ENCODE data around the gene SUGP2. TPM values are rescaled to one million over a fixed set of nuclear protein-coding genes. Genes with fewer than 3 reads are reported as not detected.

SUGP2 gene
- total and polyA plus RNA-seq, 2 of the 13 experiments (the other 11 are each of a cell fraction or from before 2014, with no cell fraction given), result 40.6 to 57.7 TPM

DNA sequence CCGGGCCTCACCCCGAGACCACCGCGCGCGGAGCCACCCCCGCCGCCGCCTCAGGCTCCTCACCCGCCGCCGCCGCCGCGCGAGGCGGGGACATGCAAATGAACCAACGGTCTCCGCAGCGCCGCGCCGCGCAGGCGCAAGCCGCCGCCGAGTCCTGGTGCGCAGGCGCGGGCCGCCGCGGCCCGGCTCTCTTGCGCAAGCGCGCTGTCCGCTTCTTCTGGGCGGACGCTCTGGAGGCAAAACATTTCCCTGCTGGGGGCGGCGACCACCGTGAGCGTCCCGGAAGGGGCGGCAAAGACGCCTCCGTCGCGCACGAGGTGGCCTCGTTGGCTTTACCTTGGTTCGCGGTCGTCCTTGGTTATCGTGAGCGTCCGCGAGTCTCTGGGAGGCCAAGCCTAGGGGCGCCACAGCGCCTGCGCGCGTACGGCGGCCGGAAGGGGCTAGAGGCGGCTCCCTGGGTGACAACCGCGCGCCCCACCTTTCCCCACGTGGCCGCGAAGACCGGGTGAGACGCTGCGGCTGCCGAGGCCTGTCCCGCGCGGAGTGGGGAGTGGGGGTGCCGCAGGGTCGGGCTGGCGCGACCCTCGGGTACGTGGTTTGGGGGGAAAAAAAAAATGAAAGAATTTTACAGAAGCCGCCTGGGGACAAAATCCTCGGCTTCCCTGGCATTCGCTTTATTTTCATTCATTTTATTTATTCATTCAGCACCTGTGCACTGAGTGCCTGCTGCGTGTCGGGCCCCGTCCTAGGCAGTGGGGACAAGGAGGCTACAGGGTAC lies at the start of gene SUGP2, which contains the start of gene ARMC6 (continued):
- peak; percentile 93 for TF ChIP-seq GABPB1 (CRISPR knock-in tag; IDR thresholded peaks at IDR 0.05)
- peak; percentile 69; the same call in 1 of the 2 replicates for TF ChIP-seq CHCHD3 (CRISPR knock-in tag; IDR thresholded peaks at IDR 0.05)
- no peak for TF ChIP-seq ZNF24 (IDR thresholded peaks at IDR 0.05)
- TF ChIP-seq ELF3 (CRISPR knock-in tag; IDR thresholded peaks at IDR 0.05), result no peak
- TF ChIP-seq DNMT1 (CRISPR knock-in tag; IDR thresholded peaks at IDR 0.05), result peak; percentile 50; the same call in 1 of the 2 replicates
- TF ChIP-seq BCL6 (CRISPR knock-in tag; IDR thresholded peaks at IDR 0.05), result peak; percentile 48
- TF ChIP-seq SMC3 (IDR thresholded peaks at IDR 0.05; ENCODE audit: low read length), result no peak
- TF ChIP-seq, protein P1, sequence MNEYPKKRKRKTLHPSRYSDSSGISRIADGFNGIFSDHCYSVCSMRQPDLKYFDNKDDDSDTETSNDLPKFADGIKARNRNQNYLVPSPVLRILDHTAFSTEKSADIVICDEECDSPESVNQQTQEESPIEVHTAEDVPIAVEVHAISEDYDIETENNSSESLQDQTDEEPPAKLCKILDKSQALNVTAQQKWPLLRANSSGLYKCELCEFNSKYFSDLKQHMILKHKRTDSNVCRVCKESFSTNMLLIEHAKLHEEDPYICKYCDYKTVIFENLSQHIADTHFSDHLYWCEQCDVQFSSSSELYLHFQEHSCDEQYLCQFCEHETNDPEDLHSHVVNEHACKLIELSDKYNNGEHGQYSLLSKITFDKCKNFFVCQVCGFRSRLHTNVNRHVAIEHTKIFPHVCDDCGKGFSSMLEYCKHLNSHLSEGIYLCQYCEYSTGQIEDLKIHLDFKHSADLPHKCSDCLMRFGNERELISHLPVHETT (CRISPR knock-in tag; conservative IDR thresholded peaks at IDR 0.05), result peak; percentile 86
- no peak; the same call in 1 of the 2 replicates for TF ChIP-seq ZNF619 (CRISPR knock-in tag; IDR thresholded peaks at IDR 0.05)
- no peak for TF ChIP-seq PPARG (CRISPR knock-in tag; conservative IDR thresholded peaks at IDR 0.05)
- TF ChIP-seq ZNF207 (IDR thresholded peaks at IDR 0.05; ENCODE audit: borderline replicate concordance), result no peak
- no peak for TF ChIP-seq CCAR2 (optimal IDR thresholded peaks at IDR 0.05; ENCODE audit: low read depth, low read length)
- 0 out of 2 replicates have a peak, but pooled peaks have one; percentile 58 for TF ChIP-seq ZNF777 (CRISPR knock-in tag; IDR thresholded peaks at IDR 0.05)
- peak; percentile 88 for TF ChIP-seq THAP11 (CRISPR knock-in tag; IDR thresholded peaks at IDR 0.05)
- TF ChIP-seq ZNF501 (CRISPR knock-in tag; IDR thresholded peaks at IDR 0.05), result peak; percentile 88
- TF ChIP-seq MIER2 (CRISPR knock-in tag; IDR thresholded peaks at IDR 0.05), result peak; percentile 63; the same call in 1 of the 2 replicates
- TF ChIP-seq SPEN (CRISPR knock-in tag; IDR thresholded peaks at IDR 0.05; ENCODE audit: low read depth), result peak; percentile 92
- no peak for TF ChIP-seq ZNF510 (CRISPR knock-in tag; IDR thresholded peaks at IDR 0.05; ENCODE audit: low read depth)
- no peak for TF ChIP-seq ZNF33A (CRISPR knock-in tag; IDR thresholded peaks at IDR 0.05; ENCODE audit: borderline replicate concordance)
- peak; percentile 85 for TF ChIP-seq MEIS2 (CRISPR knock-in tag; IDR thresholded peaks at IDR 0.05)
- TF ChIP-seq, protein P2, sequence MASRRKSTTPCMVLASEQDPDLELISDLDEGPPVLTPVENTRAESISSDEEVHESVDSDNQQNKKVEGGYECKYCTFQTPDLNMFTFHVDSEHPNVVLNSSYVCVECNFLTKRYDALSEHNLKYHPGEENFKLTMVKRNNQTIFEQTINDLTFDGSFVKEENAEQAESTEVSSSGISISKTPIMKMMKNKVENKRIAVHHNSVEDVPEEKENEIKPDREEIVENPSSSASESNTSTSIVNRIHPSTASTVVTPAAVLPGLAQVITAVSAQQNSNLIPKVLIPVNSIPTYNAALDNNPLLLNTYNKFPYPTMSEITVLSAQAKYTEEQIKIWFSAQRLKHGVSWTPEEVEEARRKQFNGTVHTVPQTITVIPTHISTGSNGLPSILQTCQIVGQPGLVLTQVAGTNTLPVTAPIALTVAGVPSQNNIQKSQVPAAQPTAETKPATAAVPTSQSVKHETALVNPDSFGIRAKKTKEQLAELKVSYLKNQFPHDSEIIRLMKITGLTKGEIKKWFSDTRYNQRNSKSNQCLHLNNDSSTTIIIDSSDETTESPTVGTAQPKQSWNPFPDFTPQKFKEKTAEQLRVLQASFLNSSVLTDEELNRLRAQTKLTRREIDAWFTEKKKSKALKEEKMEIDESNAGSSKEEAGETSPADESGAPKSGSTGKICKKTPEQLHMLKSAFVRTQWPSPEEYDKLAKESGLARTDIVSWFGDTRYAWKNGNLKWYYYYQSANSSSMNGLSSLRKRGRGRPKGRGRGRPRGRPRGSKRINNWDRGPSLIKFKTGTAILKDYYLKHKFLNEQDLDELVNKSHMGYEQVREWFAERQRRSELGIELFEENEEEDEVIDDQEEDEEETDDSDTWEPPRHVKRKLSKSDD (CRISPR knock-in tag; IDR thresholded peaks at IDR 0.05; ENCODE audit: low read depth), result no peak
- TF ChIP-seq ZFP82 (CRISPR knock-in tag; IDR thresholded peaks at IDR 0.05; ENCODE audit: borderline replicate concordance), result peak; percentile 92; the same call in 1 of the 2 replicates
- no peak; the same call in 1 of the 2 replicates for TF ChIP-seq ELF4 (CRISPR knock-in tag; IDR thresholded peaks at IDR 0.05; ENCODE audit: borderline replicate concordance)
- no peak; the same call in 1 of the 2 replicates for TF ChIP-seq ZNF329 (CRISPR knock-in tag; IDR thresholded peaks at IDR 0.05; ENCODE audit: low read depth)
